ENCODE measurements around the gene LIX1L. TPM values are rescaled to one million over a fixed set of nuclear protein-coding genes. Genes with fewer than 3 reads are reported as not detected.

The LIX1L gene
- total and polyA plus RNA-seq, 12 donors, result 9.6 to 61.2 (median 39.4) TPM

DNA sequence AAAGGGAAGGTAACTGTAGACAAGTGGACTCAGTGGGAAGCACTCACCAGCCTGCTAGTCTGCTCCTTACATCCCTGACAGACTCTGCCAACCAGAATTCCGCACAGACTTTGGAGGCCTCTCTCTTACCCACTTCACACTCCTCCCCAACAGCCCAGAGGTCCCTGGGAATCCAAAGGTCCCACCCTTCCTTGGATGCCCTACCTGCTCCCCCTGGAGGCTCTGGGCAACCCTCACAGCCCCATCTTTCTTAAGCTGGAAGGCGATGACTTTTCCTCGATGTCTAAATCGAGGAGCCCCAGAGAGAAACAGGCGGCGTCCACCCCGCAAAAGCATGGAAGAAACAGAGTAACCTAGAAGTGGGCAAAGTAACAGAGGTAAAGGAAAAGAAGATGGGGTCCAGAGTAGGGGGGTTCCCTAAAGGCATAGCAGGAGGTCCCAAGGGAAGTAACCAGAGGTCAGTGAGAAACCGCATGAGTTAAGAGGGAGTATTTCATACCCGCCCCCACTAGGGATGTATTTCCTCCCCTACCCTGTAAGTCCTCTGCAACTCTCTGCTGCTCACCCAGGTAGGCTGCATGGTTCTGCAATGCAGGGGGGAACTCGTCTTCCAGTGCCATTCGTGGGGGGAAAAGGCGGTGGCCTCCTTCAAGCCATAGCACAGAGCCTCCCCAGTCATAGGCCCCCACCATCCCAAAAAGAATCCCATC lies 56.4 kb downstream of the LIX1L start:
- Histone ChIP-seq H3K4me1 (replicated peaks in 1 of 2) (no peaks in the 10 kb centered on the region), H3K27ac (no peak overlapping the region), H3K4me3 (no peak overlapping the region), H3K27me3 (no peaks in the 10 kb centered on the region), H3K36me3 (replicated peaks in 1 of 2) (no peaks in the 10 kb centered on the region), H3K9me3 (replicated peaks in 1 of 3) (no peaks in the 10 kb centered on the region)
- peak in 1 of 7 donors; percentile 20 for DNase-seq
- 85 to 89% (median 88%) methylated on average over 12 of the region's 12 CpGs for WGBS, 4 donors
- intact Hi-C loops (cut with DNase I), result loop anchor here in 1 of 2 donors (10.0 kb wide), 1 partner anchor 47 kb away; the partner anchor contains the start of gene PIAS3
- TF ChIP-seq, protein P1, sequence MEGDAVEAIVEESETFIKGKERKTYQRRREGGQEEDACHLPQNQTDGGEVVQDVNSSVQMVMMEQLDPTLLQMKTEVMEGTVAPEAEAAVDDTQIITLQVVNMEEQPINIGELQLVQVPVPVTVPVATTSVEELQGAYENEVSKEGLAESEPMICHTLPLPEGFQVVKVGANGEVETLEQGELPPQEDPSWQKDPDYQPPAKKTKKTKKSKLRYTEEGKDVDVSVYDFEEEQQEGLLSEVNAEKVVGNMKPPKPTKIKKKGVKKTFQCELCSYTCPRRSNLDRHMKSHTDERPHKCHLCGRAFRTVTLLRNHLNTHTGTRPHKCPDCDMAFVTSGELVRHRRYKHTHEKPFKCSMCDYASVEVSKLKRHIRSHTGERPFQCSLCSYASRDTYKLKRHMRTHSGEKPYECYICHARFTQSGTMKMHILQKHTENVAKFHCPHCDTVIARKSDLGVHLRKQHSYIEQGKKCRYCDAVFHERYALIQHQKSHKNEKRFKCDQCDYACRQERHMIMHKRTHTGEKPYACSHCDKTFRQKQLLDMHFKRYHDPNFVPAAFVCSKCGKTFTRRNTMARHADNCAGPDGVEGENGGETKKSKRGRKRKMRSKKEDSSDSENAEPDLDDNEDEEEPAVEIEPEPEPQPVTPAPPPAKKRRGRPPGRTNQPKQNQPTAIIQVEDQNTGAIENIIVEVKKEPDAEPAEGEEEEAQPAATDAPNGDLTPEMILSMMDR (IDR thresholded peaks at IDR 0.05), result no peak
- no peak for TF ChIP-seq POLR2A (IDR thresholded peaks at IDR 0.05)

DNA sequence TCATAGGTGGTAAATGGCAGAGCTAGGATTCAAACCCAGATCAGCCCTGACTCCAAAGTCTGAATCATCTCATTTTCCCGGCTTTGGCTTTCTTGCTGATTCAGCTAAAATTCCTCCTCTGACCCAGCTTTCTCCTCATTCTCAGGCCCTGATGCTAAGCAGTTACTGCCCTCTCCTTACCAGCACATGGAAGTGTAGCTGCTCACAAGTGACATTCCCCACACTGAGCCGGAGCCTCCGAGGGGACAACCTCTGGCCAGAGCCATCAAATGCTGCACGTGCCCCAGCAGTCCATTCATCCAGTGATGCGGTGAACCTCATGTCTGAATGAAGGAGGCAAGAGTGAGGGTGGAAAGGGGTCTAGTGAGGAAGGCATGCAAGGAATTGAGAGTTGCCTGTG lies 59.1 kb downstream of the LIX1L start:
- TF ChIP-seq, protein P1 (IDR thresholded peaks at IDR 0.05), result no peak
- no peak for TF ChIP-seq POLR2A (IDR thresholded peaks at IDR 0.05)
- intact Hi-C loops (cut with DNase I), result loop anchor here in 1 of 2 donors (5.0 kb wide), 1 partner anchor 114 kb away; no protein-coding TSS in a partner anchor
- 77 to 84% (median 80%) methylated on average over 5 of the region's 5 CpGs for WGBS, 4 donors

DNA sequence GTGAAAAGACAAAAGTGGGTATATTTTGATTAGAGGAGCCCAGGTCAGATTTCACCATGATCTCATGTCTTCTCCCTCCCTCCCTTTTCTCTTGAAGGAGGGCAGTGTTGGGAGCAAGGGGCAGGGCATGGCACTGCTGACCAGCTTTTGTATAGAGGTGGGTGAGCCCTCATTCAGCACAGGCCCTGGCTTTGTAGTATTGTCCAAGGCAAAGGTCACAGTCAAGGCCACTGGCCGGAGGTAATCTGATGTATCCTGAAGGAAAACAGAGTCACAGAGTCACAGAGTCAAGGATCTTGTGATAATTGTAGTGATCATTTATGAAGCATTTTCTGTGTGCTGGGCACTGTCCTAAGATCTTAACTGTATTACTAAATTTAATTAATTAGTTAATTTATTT lies 59.8 kb downstream of the LIX1L start:
- Histone ChIP-seq H3K9me3 (replicated peaks in 1 of 3) (no peaks in the 10 kb centered on the region), H3K36me3 (replicated peaks in 1 of 2) (no peaks in the 10 kb centered on the region), H3K27me3 (no peaks in the 10 kb centered on the region), H3K4me1 (replicated peaks in 1 of 2) (peaks cover 2 to 4% of the 10 kb centered on the region in 2 donors), H3K27ac (no peak overlapping the region), H3K4me3 (no peak overlapping the region)
- TF ChIP-seq POLR2A (IDR thresholded peaks at IDR 0.05), result no peak
- TF ChIP-seq, protein P1 (IDR thresholded peaks at IDR 0.05), result no peak
- peak in 1 of 7 donors; percentile 11 for DNase-seq
- intact Hi-C loops (cut with DNase I), result loop anchor here in 1 of 2 donors (5.0 kb wide), 1 partner anchor 114 kb away; no protein-coding TSS in a partner anchor
- WGBS, 4 donors, result 29 to 55% (median 42%) methylated on average over 1 of the region's 1 CpG

More for the DNA sequence above, 59.1 kb downstream of the LIX1L start:
- Histone ChIP-seq H3K9me3 (replicated peaks in 1 of 3) (no peaks in the 10 kb centered on the region), H3K36me3 (replicated peaks in 1 of 2) (no peaks in the 10 kb centered on the region), H3K4me3 (no peak overlapping the region), H3K27me3 (no peaks in the 10 kb centered on the region), H3K4me1 (replicated peaks in 1 of 2) (no peaks in the 10 kb centered on the region), H3K27ac (no peak overlapping the region)
- no peak for DNase-seq

DNA sequence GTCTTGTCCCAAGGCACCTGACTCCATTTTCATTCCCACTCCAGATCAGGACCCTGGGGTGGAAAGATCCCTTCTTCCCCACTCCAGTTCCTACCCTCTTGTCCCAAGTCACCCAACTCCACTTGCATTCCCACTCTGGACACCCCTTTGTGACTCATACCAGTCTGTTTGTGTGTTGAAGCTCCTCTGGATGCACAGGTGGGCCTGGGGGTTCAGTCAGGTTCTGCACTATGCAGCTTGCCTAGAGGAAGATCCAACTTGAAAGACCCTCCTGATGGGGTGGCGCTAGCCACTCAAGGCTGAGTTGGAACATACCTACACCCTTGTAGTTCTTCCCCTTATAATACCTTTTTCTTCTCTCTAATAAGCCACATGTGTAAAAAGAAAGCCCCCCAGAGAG lies 62.3 kb downstream of the LIX1L start:
- intact Hi-C loops (cut with DNase I), result loop anchor here in 1 of 2 donors (5.0 kb wide), 1 partner anchor 117 kb away; no protein-coding TSS in a partner anchor

More for the DNA sequence above, 62.3 kb downstream of the LIX1L start:
- H3K4me3 ChIP-seq, result no peak overlapping the region
- H3K27me3 ChIP-seq, result no peaks in the 10 kb centered on the region
- no peak overlapping the region for H3K27ac ChIP-seq
- no peaks in the 10 kb centered on the region for H3K36me3 ChIP-seq (replicated peaks in 1 of 2)
- 89 to 100% (median 95%) methylated on average over 1 of the region's 1 CpG for WGBS, 4 donors
- TF ChIP-seq POLR2A (IDR thresholded peaks at IDR 0.05), result no peak
- TF ChIP-seq, protein P1 (IDR thresholded peaks at IDR 0.05), result no peak
- no peaks in the 10 kb centered on the region for H3K9me3 ChIP-seq (replicated peaks in 1 of 3)
- H3K4me1 ChIP-seq (replicated peaks in 1 of 2), result peaks cover 19 to 24% of the 10 kb centered on the region in 2 donors
- no peak for DNase-seq
